Breast epithelium (tissue), 3 donors: Measurements from ENCODE around the gene SLC29A2.

Source experiments
- POLR2A ChIP-seq: fragments of 450-650 bp; IDR thresholded peaks from one replicate; pipeline ENCODE4 v1.6.1; 2016; ENCODE audit warnings: antibody characterized with exemption, mild to moderate bottlenecking, moderate library complexity
- TF ChIP-seq, protein P1 (sequence below), 3 donors: fragments of 450-650 bp; IDR thresholded peaks; one replicate each; pipeline ENCODE4 v1.5.1; 2016 to 2017; ENCODE audit warnings: antibody characterized with exemption in 3 of 3, mild to moderate bottlenecking in 3 of 3, moderate library complexity in 3 of 3

DNA sequence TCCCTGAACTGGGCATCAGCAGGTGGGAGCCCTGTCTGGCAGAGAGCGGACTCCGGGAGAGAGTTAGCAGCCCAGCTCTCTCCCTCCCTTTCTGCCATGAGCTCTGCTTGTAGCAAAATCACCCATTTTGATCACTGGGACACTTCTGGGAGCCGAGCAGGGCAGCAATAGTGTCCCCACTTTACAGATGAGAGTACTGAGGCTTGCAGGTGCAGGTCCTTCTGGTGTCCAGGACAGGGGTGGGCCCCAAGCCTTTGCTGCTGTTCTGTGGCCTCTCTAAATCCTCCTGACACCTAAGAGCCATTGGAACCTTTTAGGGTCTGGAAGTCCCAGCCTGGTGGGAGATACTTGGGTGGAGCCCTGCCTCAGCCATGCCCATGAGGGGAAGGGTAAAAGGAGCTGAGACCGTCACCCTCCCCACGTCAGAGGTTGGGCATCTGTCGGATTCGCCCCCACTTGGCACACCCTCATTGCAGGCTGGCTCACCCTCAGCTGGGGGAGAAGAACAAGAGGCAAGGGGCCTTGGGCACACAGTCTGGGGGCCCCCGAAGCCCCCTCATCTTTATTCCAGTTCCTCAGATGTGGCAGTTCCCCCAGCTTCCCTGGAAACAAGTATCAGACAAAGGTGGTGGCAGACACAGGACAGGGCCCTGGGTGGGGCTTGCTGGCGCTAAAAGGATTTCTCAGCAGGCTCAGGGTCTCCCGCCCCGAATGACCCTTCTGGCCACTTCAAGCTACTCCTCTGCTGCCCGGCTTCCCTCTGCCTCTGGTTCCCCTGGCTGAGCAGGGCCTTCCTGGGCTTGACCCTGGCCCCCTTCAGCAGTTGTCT, 39.8 kb downstream of the SLC29A2 start:
- TF ChIP-seq, protein P1, sequence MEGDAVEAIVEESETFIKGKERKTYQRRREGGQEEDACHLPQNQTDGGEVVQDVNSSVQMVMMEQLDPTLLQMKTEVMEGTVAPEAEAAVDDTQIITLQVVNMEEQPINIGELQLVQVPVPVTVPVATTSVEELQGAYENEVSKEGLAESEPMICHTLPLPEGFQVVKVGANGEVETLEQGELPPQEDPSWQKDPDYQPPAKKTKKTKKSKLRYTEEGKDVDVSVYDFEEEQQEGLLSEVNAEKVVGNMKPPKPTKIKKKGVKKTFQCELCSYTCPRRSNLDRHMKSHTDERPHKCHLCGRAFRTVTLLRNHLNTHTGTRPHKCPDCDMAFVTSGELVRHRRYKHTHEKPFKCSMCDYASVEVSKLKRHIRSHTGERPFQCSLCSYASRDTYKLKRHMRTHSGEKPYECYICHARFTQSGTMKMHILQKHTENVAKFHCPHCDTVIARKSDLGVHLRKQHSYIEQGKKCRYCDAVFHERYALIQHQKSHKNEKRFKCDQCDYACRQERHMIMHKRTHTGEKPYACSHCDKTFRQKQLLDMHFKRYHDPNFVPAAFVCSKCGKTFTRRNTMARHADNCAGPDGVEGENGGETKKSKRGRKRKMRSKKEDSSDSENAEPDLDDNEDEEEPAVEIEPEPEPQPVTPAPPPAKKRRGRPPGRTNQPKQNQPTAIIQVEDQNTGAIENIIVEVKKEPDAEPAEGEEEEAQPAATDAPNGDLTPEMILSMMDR (IDR thresholded peaks at IDR 0.05) = no peak
- TF ChIP-seq POLR2A = no peak
